Measurements from ENCODE around the gene KMT2D. TPM values are rescaled to one million over a fixed set of nuclear protein-coding genes. Genes with fewer than 3 reads are reported as not detected.

The KMT2D gene
- total and polyA plus RNA-seq, 2 of the 8 experiments (the other 6 are each of a cell fraction or from before 2014, with no cell fraction given), result 9.1 to 86.3 TPM

GRCh38 chr12:49018261-49019119 is 42.1 kb downstream of the KMT2D start, which contains the start of gene PRKAG1 (continued):
- TF ChIP-seq EZH2 (IDR thresholded peaks at IDR 0.05; ENCODE audit: low read depth, low read length, severe bottlenecking) (no peak), HDAC2 (IDR thresholded peaks at IDR 0.05; ENCODE audit: borderline replicate concordance in 1 of 2, low read depth in 2 of 2, low read length in 2 of 2) (no peak), RNF2 (IDR thresholded peaks at IDR 0.05; ENCODE audit: borderline replicate concordance, low read depth, low read length, missing control alignments, poor library complexity, severe bottlenecking) (no peak), BCL11A (IDR thresholded peaks at IDR 0.05; ENCODE audit: low read depth in 2 of 2, low read length in 2 of 2) (no peak), CHD1 (IDR thresholded peaks at IDR 0.05; ENCODE audit: low read depth, low read length) (peak; percentile 58; the same call in 1 of the 2 replicates), SRF (IDR thresholded peaks at IDR 0.05; ENCODE audit: low read depth, low read length) (no peak)

Data from H1 (cell line).